NT2/D1 (cell line): ENCODE results near the gene PTPRG.

ENCODE experiments used
- DNase-seq: peaks from one replicate; pipeline ENCODE4 v3.0.0-alpha.2; 2011; ENCODE audit warnings: low read depth, low spot score
- H3K27me3 ChIP-seq: 2 replicates; pipeline ENCODE4 v1.6.0; 2011; ENCODE audit warnings: mild to moderate bottlenecking; ENCODE audit not compliant: insufficient read length, insufficient read depth
- H3K36me3 ChIP-seq: 2 replicates; pipeline ENCODE4 v1.6.1; 2011; ENCODE audit warnings: mild to moderate bottlenecking, low read length, mixed read lengths; ENCODE audit not compliant: insufficient read depth, insufficient read length
- H3K4me1 ChIP-seq: 2 replicates; pipeline ENCODE4 v1.5.1; 2011; ENCODE audit not compliant: insufficient read depth, insufficient read length
- H3K4me3 ChIP-seq: 2 replicates; pipeline ENCODE4 v1.5.1; 2011; ENCODE audit warnings: low read depth; ENCODE audit not compliant: insufficient read length
- H3K9ac ChIP-seq: 2 replicates; pipeline ENCODE4 v1.6.0; 2011; ENCODE audit warnings: low read depth; ENCODE audit not compliant: insufficient read length
- H3K9me3 ChIP-seq: 2 replicates; pipeline ENCODE4 v1.5.1; 2011; ENCODE audit warnings: mild to moderate bottlenecking, low read length; ENCODE audit not compliant: insufficient read depth
- SUZ12 ChIP-seq: IDR thresholded peaks from 2 replicates; pipeline ENCODE4 v1.6.1; 2011; ENCODE audit not compliant: insufficient read length, insufficient read depth; ENCODE audit errors: extremely low read depth
- YY1 ChIP-seq: IDR thresholded peaks from 2 replicates; pipeline ENCODE4 v1.6.1; 2011; ENCODE audit not compliant: insufficient read length, insufficient read depth
- ZNF274 ChIP-seq: IDR thresholded peaks from 2 replicates; pipeline ENCODE4 v1.6.1; 2011; ENCODE audit warnings: mild to moderate bottlenecking, low read depth, low read length

Gene PTPRG

DNA sequence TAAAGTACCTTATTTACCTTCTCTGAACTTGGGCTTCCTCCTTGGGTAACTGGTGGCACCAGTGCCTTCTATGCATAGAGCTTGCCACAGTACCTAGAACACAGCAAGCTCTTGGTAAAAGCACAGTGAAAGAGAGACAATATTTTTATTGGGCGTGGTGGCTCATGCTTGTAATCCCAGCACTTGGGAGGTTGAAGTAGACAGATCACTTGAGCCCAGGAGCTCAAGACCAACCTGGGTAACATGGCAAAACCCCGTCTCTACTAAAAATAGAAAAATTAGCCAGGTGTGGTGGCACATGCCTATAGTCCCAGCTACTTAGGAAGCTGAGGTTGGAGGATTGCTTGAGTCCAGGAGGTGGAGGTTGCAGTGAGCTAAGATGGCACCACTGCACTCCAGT lies 285.1 kb downstream of the PTPRG start:
- Histone ChIP-seq H3K36me3 (no peaks in the 10 kb centered on the region), H3K4me1 (peaks cover 12% of the 10 kb centered on the region), H3K4me3 (no peak overlapping the region), H3K9ac (no peak overlapping the region), H3K9me3 (no peaks in the 10 kb centered on the region), H3K27me3 (no peaks in the 10 kb centered on the region)
- TF ChIP-seq YY1 (no peak), ZNF274 (no peak), SUZ12 (no peak)
- DNase-seq, result no peak

DNA sequence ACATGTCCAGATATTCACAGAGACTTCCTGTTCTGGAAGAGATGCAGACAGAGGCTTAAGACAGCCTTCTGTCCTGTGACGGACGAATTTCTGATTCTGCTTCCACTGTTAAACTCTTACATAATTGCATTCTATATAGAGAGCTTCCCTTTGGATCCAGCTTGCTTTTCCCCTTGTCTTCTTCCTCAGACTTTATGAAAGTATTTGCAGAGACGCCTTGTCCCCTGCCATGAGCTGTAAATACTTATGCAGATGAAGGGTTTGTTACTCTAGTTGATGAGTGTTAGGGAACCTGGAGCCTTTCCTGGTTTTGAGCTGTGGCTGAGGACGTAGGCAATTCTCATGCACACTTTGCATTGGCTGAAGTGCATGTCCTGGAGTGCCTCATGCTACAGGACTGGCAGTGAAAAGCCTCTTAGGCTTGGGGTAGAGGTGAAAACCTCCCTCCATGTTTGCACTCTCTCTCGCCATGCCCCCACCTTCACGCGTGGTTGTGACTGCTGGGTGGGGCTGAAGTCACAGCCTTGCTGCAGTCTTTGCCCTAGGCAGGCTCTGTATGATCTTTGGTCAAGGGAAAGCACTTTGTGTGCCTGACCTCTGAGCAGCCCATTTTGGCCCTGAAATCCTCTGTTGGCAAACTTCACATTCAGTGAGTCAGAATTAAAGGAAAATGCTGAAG lies 286.6 kb downstream of the PTPRG start:
- Histone ChIP-seq H3K27me3 (no peaks in the 10 kb centered on the region), H3K9me3 (no peaks in the 10 kb centered on the region), H3K9ac (no peak overlapping the region), H3K4me1 (peaks cover 12% of the 10 kb centered on the region), H3K36me3 (no peaks in the 10 kb centered on the region), H3K4me3 (no peak overlapping the region)
- DNase-seq, result peak; percentile 51
- TF ChIP-seq YY1 (no peak), ZNF274 (no peak), SUZ12 (no peak)

DNA sequence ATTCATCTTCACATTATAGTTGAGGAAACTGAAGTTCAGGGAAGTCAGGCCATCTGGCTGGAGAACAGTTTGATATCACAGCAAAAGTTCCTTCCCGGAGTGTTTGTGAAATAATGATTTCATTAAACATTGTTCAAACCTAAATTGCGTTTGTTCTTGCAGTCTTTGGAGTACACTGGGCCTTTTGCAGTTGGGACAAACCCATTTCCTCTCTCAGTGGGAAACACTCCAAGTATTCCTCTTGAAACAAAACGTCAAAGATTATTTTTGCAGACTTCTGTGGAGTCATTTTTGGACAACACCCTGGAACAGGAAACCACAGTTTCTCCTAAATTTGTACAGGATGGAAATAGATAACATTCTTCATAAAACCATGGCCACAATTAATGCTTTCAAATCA lies 287.5 kb downstream of the PTPRG start:
- DNase-seq, result no peak
- Histone ChIP-seq H3K27me3 (no peaks in the 10 kb centered on the region), H3K9me3 (no peaks in the 10 kb centered on the region), H3K36me3 (no peaks in the 10 kb centered on the region), H3K9ac (no peak overlapping the region), H3K4me1 (peaks cover 12% of the 10 kb centered on the region), H3K4me3 (no peak overlapping the region)
- TF ChIP-seq ZNF274, result no peak
- TF ChIP-seq YY1, result no peak
- TF ChIP-seq SUZ12, result no peak

DNA sequence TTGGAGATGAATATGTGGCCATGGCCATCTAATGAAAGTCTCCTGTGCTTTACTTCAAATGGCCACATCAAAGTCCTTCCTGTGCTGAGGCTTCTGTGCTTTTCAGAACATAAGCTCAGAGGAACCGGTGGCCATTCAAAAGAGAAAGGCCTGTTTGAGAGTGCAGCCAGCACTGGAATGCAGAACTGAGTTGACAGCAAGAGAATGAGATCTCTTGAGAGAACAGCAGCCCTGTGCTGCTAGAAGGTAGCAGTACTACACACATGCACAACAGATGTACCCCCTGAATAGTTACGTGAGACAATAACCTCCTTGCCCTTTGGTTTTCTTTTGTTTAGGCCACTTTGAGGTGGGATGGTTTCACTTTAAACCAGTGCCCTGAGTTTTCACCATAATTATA lies 292.5 kb downstream of the PTPRG start:
- no peak for DNase-seq
- H3K4me3 ChIP-seq, result no peak overlapping the region
- no peak overlapping the region for H3K9ac ChIP-seq
- no peaks in the 10 kb centered on the region for H3K27me3 ChIP-seq
- H3K4me1 ChIP-seq, result no peaks in the 10 kb centered on the region
- H3K36me3 ChIP-seq, result no peaks in the 10 kb centered on the region
- H3K9me3 ChIP-seq, result no peaks in the 10 kb centered on the region
- TF ChIP-seq SUZ12 (no peak), ZNF274 (no peak), YY1 (no peak)

DNA sequence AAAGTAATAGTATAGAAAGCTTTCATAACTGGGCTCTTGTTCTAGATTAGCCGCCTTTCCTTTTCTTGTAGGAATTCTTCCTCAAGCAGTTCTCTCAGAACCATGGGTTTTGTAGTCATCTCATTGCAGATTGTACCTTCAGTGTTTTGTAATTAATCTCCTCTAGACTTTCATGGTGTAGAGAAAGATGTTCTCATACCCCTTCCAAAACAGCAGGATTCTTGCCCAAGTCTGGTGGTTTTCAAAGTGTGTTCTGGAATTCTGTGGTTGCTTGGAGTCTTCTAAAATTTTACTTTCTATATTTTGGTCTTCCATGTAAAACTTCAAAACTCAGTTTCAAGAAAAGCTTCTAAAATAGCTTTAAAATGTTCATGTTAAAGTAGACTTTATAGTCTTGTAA lies 293.8 kb downstream of the PTPRG start:
- DNase-seq, result no peak
- TF ChIP-seq SUZ12 (no peak), ZNF274 (no peak), YY1 (no peak)
- Histone ChIP-seq H3K36me3 (no peaks in the 10 kb centered on the region), H3K4me1 (no peaks in the 10 kb centered on the region), H3K9me3 (no peaks in the 10 kb centered on the region), H3K9ac (no peak overlapping the region), H3K27me3 (no peaks in the 10 kb centered on the region), H3K4me3 (no peak overlapping the region)

DNA sequence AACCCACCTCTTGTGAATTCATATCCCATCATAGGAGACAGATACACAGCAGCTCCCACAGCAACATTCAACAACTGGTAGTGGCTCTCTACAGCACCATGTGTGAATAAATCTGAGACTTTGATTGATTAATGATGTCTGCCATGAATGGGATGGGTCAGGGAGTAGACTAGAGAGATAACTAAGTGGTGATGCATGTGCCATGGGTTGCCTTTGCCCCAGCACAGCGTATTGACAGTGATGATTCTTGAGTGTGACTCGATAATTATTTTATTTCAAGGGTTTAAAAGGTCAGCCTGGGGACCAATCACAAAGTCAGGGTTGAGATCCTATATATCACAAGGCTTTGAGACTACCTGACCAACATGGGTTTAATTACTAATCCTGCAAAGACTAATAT lies 295.9 kb downstream of the PTPRG start:
- no peak for DNase-seq
- TF ChIP-seq ZNF274 (no peak), SUZ12 (no peak), YY1 (no peak)
- Histone ChIP-seq H3K4me1 (peaks cover 4% of the 10 kb centered on the region), H3K9me3 (no peaks in the 10 kb centered on the region), H3K36me3 (no peaks in the 10 kb centered on the region), H3K27me3 (no peaks in the 10 kb centered on the region), H3K4me3 (no peak overlapping the region), H3K9ac (no peak overlapping the region)

DNA sequence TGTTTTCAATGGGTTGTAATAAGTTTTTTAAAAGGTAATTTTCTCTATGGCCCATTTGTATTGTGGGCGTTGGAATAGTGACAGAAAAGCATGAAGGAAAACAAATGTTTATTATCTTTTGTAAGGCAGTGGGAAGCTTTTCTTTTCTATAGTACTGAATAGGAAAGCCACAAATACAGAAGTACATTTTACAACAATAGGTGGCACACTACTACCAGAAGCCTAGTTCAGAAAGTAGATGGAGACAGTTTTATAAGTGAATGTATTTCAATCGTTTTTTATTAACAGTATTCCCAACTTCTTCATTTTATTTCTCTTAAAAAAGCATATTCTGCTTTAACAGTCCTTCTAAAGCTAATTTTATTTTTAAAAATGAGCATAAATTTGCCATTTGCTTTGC lies 296.7 kb downstream of the PTPRG start:
- H3K4me3 ChIP-seq, result no peak overlapping the region
- H3K4me1 ChIP-seq, result peaks cover 4% of the 10 kb centered on the region
- DNase-seq, result no peak
- H3K9me3 ChIP-seq, result no peaks in the 10 kb centered on the region
- no peaks in the 10 kb centered on the region for H3K27me3 ChIP-seq
- no peaks in the 10 kb centered on the region for H3K36me3 ChIP-seq
- TF ChIP-seq YY1 (no peak), ZNF274 (no peak), SUZ12 (no peak)
- H3K9ac ChIP-seq, result no peak overlapping the region
